MM.1S (cell line): ENCODE results near the gene TIMD4.
"Not testable (repeated sequence)": the region's sequence is repeated elsewhere in the genome, so short reads cannot be mapped to it uniquely, and the experiment has no call there.

Experiments
- DNase-seq: peaks from one replicate; pipeline ENCODE4 v3.0.0-alpha.2; 2015
- H2AFZ ChIP-seq: fragments of 300-600 bp; sonication (generic); 2 replicates; pipeline ENCODE4 v1.6.0; 2016; ENCODE audit warnings: antibody characterized with exemption, low read length
- H3F3A ChIP-seq: fragments of 300-600 bp; sonication (generic); 2 replicates; pipeline ENCODE4 v1.6.1; 2016; ENCODE audit warnings: mild to moderate bottlenecking, antibody characterized with exemption, low read length, moderate library complexity, mixed read lengths; ENCODE audit not compliant: insufficient read depth
- H3K27ac ChIP-seq: fragments of 300-600 bp; sonication (generic); 2 replicates; pipeline ENCODE4 v1.5.1; 2016; ENCODE audit warnings: mild to moderate bottlenecking, low read length
- H3K27me3 ChIP-seq: fragments of 300-600 bp; sonication (generic); replicated peaks from 2 replicates; pipeline ENCODE4 v1.6.0; 2016; ENCODE audit warnings: low read length; ENCODE audit not compliant: insufficient read depth
- H3K36me3 ChIP-seq: fragments of 300-600 bp; sonication (generic); replicated peaks from 2 replicates; pipeline ENCODE4 v1.6.1; 2016; ENCODE audit warnings: mild to moderate bottlenecking, low read length, mixed read lengths; ENCODE audit not compliant: insufficient read depth
- H3K4me1 ChIP-seq: fragments of 300-600 bp; sonication (generic); 2 replicates; pipeline ENCODE4 v1.6.1; 2016; ENCODE audit warnings: low read length, mixed read lengths
- H3K4me2 ChIP-seq: fragments of 300-600 bp; sonication (generic); 2 replicates; pipeline ENCODE4 v1.6.0; 2016; ENCODE audit warnings: low read depth, low read length
- H3K4me3 ChIP-seq: fragments of 300-600 bp; sonication (generic); 2 replicates; pipeline ENCODE4 v1.5.1; 2016; ENCODE audit warnings: low read length, mixed read lengths
- H3K79me2 ChIP-seq: fragments of 300-600 bp; sonication (generic); 2 replicates; pipeline ENCODE4 v1.6.1; 2016; ENCODE audit warnings: mixed run types, low read length, mixed read lengths
- H3K9ac ChIP-seq: fragments of 300-600 bp; sonication (generic); 2 replicates; pipeline ENCODE4 v1.6.1; 2016; ENCODE audit warnings: low read length, mixed read lengths
- H3K9me2 ChIP-seq: fragments of 300-600 bp; sonication (generic); replicated peaks from 2 replicates; pipeline ENCODE4 v1.6.1; 2016; ENCODE audit warnings: mild to moderate bottlenecking, low read length, mixed read lengths; ENCODE audit not compliant: insufficient read depth
- H3K9me3 ChIP-seq: fragments of 300-600 bp; sonication (generic); replicated peaks from 2 replicates; pipeline ENCODE4 v1.6.1; 2016; ENCODE audit warnings: mild to moderate bottlenecking, low read length, mixed read lengths; ENCODE audit not compliant: insufficient read depth
- H4K20me1 ChIP-seq: fragments of 300-600 bp; sonication (generic); 2 replicates; pipeline ENCODE4 v1.6.1; 2016; ENCODE audit warnings: mild to moderate bottlenecking, low read length, moderate library complexity, mixed read lengths; ENCODE audit not compliant: insufficient read depth
- EZH2 ChIP-seq: fragments of 300-600 bp; sonication (generic); optimal IDR thresholded peaks from 2 replicates; pipeline ENCODE3; 2017; ENCODE audit warnings: low read depth, mild to moderate bottlenecking, antibody characterized with exemption, low read length, mixed read lengths
- EZH2phosphoT487 ChIP-seq: fragments of 300-600 bp; sonication (generic); IDR thresholded peaks from 2 replicates; pipeline ENCODE4 v1.6.1; 2018; ENCODE audit warnings: antibody characterized with exemption, low read length
- TF ChIP-seq, protein P1 (sequence below): fragments of 300-600 bp; sonication (generic); IDR thresholded peaks from 2 replicates; pipeline ENCODE4 v1.5.1; 2016; ENCODE audit warnings: antibody characterized with exemption, low read length, mixed read lengths

The TIMD4 gene

DNA sequence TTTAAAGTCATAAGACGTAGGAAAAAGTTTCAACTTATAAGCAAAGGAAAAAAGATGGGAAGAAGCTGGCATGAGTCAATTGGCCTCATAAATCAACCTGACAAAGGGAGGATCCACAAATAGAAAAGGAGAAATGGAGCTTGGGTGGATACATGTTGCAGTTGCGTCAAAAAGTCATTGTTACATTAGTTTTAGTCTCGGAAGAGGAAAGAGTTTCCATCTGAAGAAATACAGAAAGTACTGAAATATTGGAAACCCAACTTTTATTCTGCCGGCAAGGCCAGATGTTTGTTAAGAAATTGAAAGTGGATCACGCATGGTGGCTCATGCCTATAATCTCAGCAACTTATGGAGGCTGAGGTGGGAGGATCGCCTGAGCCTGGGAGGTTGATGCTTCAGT lies 11.3 kb upstream of the TIMD4 start:
- TF ChIP-seq, protein P1, sequence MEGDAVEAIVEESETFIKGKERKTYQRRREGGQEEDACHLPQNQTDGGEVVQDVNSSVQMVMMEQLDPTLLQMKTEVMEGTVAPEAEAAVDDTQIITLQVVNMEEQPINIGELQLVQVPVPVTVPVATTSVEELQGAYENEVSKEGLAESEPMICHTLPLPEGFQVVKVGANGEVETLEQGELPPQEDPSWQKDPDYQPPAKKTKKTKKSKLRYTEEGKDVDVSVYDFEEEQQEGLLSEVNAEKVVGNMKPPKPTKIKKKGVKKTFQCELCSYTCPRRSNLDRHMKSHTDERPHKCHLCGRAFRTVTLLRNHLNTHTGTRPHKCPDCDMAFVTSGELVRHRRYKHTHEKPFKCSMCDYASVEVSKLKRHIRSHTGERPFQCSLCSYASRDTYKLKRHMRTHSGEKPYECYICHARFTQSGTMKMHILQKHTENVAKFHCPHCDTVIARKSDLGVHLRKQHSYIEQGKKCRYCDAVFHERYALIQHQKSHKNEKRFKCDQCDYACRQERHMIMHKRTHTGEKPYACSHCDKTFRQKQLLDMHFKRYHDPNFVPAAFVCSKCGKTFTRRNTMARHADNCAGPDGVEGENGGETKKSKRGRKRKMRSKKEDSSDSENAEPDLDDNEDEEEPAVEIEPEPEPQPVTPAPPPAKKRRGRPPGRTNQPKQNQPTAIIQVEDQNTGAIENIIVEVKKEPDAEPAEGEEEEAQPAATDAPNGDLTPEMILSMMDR = no peak
- no peak for TF ChIP-seq EZH2phosphoT487
- no peak for TF ChIP-seq EZH2
- no peak overlapping the region for H3K27ac ChIP-seq
- no peak for DNase-seq
- H3K4me1 ChIP-seq = no peaks in the 10 kb centered on the region
- H3K79me2 ChIP-seq = no peaks in the 10 kb centered on the region
- no peaks in the 10 kb centered on the region for H3F3A ChIP-seq
- H3K9me3 ChIP-seq = no peaks in the 10 kb centered on the region
- H3K9ac ChIP-seq = no peak overlapping the region
- H3K4me3 ChIP-seq = no peak overlapping the region
- no peak overlapping the region for H2AFZ ChIP-seq
- no peaks in the 10 kb centered on the region for H3K9me2 ChIP-seq
- no peaks in the 10 kb centered on the region for H4K20me1 ChIP-seq
- no peaks in the 10 kb centered on the region for H3K27me3 ChIP-seq
- no peaks in the 10 kb centered on the region for H3K36me3 ChIP-seq
- H3K4me2 ChIP-seq = no peak overlapping the region

- Histone ChIP-seq H2AFZ (no peak overlapping the region), H3K4me3 (no peak overlapping the region), H3K4me1 (no peaks in the 10 kb centered on the region), H4K20me1 (no peaks in the 10 kb centered on the region), H3K36me3 (no peaks in the 10 kb centered on the region), H3F3A (no peaks in the 10 kb centered on the region), H3K79me2 (no peaks in the 10 kb centered on the region), H3K27ac (no peak overlapping the region), H3K4me2 (no peak overlapping the region), H3K27me3 (no peaks in the 10 kb centered on the region), H3K9me3 (no peaks in the 10 kb centered on the region), H3K9ac (no peak overlapping the region), H3K9me2 (no peaks in the 10 kb centered on the region)
- TF ChIP-seq EZH2 (no peak), EZH2phosphoT487 (no peak)
- TF ChIP-seq, protein P1 = no peak
- no peak for DNase-seq
These were observed 9.0 kb upstream of the TIMD4 start for GRCh38 chr5:156971848-156972525.

GRCh38 chr5:156971415-156971814 lies 8.4 kb upstream of the TIMD4 start:
- Histone ChIP-seq H3K4me1 (no peaks in the 10 kb centered on the region), H4K20me1 (no peaks in the 10 kb centered on the region), H3K4me3 (no peak overlapping the region), H3K36me3 (no peaks in the 10 kb centered on the region), H3K9me3 (no peaks in the 10 kb centered on the region), H3K4me2 (no peak overlapping the region), H2AFZ (no peak overlapping the region), H3K79me2 (no peaks in the 10 kb centered on the region), H3K9me2 (no peaks in the 10 kb centered on the region), H3K9ac (no peak overlapping the region), H3F3A (no peaks in the 10 kb centered on the region), H3K27me3 (no peaks in the 10 kb centered on the region), H3K27ac (no peak overlapping the region)
- TF ChIP-seq, protein P1 = no peak
- no peak for TF ChIP-seq EZH2
- no peak for TF ChIP-seq EZH2phosphoT487
- no peak for DNase-seq

DNA sequence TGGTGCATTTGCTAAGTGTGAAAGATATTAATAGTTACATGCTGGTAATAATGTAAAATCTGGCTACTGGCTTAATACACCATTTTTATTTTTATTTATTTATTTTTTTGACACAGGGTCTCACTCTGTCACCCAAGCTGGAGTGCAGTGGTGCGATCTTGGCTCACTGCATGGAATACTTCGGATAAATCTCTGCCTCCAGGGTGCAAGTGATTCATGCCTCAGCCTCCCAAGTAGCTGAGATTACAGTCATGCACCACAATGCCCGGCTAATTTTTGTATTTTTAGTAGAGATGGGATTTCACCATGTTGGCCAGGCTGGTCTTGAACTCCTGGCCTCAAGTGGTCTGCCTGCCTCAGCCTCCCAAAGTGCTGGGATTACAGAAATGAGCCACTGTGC lies 4.4 kb upstream of the TIMD4 start:
- not testable (repeated sequence) for H4K20me1 ChIP-seq, H3K9me2 ChIP-seq, H3K36me3 ChIP-seq, H3K9ac ChIP-seq, H3K79me2 ChIP-seq, H2AFZ ChIP-seq, H3K4me2 ChIP-seq, H3F3A ChIP-seq, H3K4me1 ChIP-seq, DNase-seq, H3K27ac ChIP-seq, H3K4me3 ChIP-seq, H3K9me3 ChIP-seq, H3K27me3 ChIP-seq
